Measurements from ENCODE around the gene CTNND2. TPM values are rescaled to one million over a fixed set of nuclear protein-coding genes. Genes with fewer than 3 reads are reported as not detected.

Gene CTNND2
- total RNA-seq, 1 donor from 2014 or later = 6.9 TPM

DNA sequence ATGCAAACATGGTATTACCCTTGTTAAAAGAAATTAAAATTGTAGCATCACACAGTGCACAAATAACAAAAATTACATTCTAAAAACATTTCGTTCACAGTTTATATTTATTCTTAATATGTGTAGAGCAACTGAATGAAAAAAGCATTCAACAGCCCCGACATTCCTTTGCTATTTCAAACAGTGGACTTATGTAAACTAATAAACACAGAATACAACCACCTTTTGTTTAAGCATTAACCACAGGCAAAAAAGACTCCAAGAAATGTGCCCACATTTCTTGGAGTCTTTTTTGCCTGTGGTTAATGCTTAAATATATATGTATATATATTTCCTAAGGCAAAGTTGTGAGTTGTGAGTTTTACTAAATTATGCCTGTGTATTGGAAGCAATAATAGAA is 610.7 kb downstream of the CTNND2 start:
- Histone ChIP-seq H3K4me3 (no peak overlapping the region), H3K27ac (no peak overlapping the region), H3K36me3 (no peaks in the 10 kb centered on the region), H3K27me3 (no peaks in the 10 kb centered on the region), H3K9me3 (no peaks in the 10 kb centered on the region), H3K4me1 (no peaks in the 10 kb centered on the region)
- DNase-seq = no peak
- intact Hi-C loops (cut with DNase I) = no loop called here
- TF ChIP-seq, protein P1, sequence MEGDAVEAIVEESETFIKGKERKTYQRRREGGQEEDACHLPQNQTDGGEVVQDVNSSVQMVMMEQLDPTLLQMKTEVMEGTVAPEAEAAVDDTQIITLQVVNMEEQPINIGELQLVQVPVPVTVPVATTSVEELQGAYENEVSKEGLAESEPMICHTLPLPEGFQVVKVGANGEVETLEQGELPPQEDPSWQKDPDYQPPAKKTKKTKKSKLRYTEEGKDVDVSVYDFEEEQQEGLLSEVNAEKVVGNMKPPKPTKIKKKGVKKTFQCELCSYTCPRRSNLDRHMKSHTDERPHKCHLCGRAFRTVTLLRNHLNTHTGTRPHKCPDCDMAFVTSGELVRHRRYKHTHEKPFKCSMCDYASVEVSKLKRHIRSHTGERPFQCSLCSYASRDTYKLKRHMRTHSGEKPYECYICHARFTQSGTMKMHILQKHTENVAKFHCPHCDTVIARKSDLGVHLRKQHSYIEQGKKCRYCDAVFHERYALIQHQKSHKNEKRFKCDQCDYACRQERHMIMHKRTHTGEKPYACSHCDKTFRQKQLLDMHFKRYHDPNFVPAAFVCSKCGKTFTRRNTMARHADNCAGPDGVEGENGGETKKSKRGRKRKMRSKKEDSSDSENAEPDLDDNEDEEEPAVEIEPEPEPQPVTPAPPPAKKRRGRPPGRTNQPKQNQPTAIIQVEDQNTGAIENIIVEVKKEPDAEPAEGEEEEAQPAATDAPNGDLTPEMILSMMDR (IDR thresholded peaks at IDR 0.05) = no peak
- ATAC-seq = no peak

DNA sequence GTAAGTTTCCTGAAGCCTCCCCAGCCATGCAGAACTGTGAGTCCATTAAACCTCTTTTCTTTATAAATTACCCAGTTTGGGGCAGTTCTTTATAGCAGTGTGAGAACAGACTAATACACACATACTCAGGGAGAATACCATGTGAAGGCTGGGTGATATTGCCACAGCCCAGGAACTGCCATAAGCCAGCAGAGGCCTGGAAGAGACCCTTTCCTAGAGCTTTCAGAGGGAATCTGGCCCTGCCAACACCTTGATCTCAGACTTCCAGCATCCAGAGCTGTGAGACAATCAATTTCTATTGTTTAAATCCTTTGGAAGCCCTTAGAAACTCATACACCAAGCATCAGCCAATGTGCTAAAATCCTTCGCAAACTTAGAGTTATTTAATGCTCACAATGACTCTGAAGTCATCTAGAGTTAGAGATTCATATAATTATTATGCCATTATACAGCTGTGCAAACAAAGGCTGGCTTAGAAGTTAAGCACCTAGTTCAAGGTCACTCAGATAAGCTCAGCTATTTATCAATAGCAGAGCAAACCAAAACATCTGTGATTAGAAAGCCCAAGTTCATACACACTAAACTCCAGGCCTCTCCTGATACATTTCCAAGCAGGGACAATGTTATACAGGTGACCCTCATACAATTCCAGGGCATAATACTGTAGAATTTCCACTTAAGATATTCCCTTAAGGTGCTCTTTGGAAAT is 611.4 kb downstream of the CTNND2 start:
- DNase-seq (no peak), ATAC-seq (no peak)
- no peaks in the 10 kb centered on the region for H3K36me3 ChIP-seq
- no peaks in the 10 kb centered on the region for H3K9me3 ChIP-seq
- H3K4me1 ChIP-seq = no peaks in the 10 kb centered on the region
- TF ChIP-seq, protein P1 (IDR thresholded peaks at IDR 0.05) = no peak
- H3K27me3 ChIP-seq = no peaks in the 10 kb centered on the region
- intact Hi-C loops (cut with DNase I) = no loop called here
- no peak overlapping the region for H3K4me3 ChIP-seq
- H3K27ac ChIP-seq = no peak overlapping the region

DNA sequence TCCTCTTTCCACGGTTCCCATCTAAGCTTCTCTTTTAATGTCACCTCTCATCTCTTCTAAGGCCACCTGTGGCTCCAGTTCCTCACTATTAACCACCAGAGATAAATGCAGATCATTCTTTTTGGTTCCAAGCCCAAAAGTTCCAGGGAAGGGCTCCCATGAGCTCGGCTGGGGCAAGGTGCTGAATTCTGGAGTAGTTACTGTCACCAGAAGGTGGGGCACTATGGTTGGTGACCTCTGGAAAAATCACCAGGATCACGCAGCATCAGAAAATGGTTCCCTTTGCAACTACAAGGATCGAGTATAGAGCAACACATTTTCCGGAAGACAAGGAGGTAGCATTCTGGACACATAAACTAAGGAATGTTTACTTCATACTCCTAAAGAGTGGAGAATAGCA is 614.5 kb downstream of the CTNND2 start:
- Histone ChIP-seq H3K27ac (no peak overlapping the region), H3K4me1 (no peaks in the 10 kb centered on the region), H3K27me3 (no peaks in the 10 kb centered on the region), H3K9me3 (no peaks in the 10 kb centered on the region), H3K4me3 (no peak overlapping the region), H3K36me3 (no peaks in the 10 kb centered on the region)
- DNase-seq (no peak), ATAC-seq (no peak)
- TF ChIP-seq, protein P1 (IDR thresholded peaks at IDR 0.05) = no peak
- intact Hi-C loops (cut with DNase I) = no loop called here

DNA sequence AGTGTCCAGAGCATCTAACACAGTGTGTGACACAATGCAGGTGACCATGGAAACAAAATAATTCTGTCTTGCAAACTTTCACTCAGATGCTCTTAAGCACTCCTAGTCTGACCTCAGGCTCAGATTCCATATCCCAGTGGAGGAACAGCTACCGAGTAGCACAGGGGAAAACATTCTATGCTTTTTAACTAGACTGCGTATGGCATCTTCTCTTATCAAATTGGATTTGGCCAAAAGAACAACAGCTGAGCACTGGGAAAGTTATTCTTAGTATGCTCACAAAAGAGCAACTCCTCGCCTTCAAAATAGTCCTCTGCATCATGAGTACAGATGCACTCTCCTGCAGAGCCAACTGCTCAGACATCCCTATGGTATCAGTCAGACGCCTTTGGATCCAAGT is 615.0 kb downstream of the CTNND2 start:
- no peaks in the 10 kb centered on the region for H3K4me1 ChIP-seq
- intact Hi-C loops (cut with DNase I) = no loop called here
- no peaks in the 10 kb centered on the region for H3K27me3 ChIP-seq
- no peaks in the 10 kb centered on the region for H3K36me3 ChIP-seq
- H3K27ac ChIP-seq = no peak overlapping the region
- ATAC-seq = no peak
- H3K9me3 ChIP-seq = no peaks in the 10 kb centered on the region
- DNase-seq = no peak
- H3K4me3 ChIP-seq = no peak overlapping the region
- TF ChIP-seq, protein P1 (IDR thresholded peaks at IDR 0.05) = no peak

DNA sequence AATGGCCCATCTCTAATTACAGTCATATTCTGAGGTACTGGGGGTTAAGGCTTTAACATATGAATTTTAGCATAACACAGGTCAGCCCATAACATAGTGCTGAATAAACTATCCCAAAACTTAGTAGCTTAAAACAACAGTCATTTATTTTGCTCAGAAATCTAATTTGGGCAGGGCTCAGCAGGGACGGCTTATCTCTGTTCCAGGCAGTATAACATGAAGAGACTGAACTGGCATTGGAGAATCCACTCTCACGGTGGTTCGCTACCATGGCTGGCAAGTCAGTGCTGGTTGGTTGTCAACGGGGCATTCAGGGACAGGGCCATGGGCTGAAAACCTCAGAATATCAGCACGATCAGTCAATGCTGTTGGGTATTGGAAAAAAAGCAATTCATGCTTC is 622.4 kb downstream of the CTNND2 start:
- Histone ChIP-seq H3K4me3 (no peak overlapping the region), H3K36me3 (no peaks in the 10 kb centered on the region), H3K27me3 (no peaks in the 10 kb centered on the region), H3K9me3 (no peaks in the 10 kb centered on the region), H3K4me1 (no peaks in the 10 kb centered on the region), H3K27ac (no peak overlapping the region)
- no peak for ATAC-seq
- intact Hi-C loops (cut with DNase I) = no loop called here
- DNase-seq = no peak
- TF ChIP-seq, protein P1 (IDR thresholded peaks at IDR 0.05) = no peak

DNA sequence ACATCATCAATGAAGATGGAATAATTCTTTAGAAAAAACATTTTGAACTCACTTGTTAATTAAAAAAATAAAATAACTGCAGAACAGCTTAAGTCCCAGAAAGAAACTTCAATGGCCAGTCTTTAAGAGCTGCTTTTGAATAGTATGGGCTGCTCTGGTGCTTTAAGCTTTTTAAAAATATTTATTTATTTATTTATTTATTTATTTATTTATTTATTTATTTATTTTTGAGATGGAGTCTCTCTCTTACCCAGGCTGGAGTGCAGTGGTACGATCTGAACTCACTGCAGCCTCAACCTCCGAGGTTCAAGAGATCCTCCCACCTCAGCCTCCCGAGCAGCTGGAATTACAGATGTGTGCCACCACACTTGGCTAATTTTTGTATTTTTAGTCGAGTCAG is 626.9 kb downstream of the CTNND2 start:
- Histone ChIP-seq H3K36me3 (no peaks in the 10 kb centered on the region), H3K27me3 (no peaks in the 10 kb centered on the region), H3K9me3 (no peaks in the 10 kb centered on the region), H3K4me1 (no peaks in the 10 kb centered on the region), H3K27ac (no peak overlapping the region), H3K4me3 (no peak overlapping the region)
- DNase-seq (no peak), ATAC-seq (no peak)
- intact Hi-C loops (cut with DNase I) = no loop called here
- TF ChIP-seq, protein P1 (IDR thresholded peaks at IDR 0.05) = no peak
